GM12878 (cell line): ENCODE data around the gene SLC22A7.

ENCODE experiments used
- CREM ChIP-seq: IDR thresholded peaks from 2 replicates; pipeline ENCODE4 v1.6.1; 2014; ENCODE audit warnings: antibody characterized with exemption, low read depth
- EP300 ChIP-seq, 2 experiments: fragments of 150-350 bp in 1 of 2; IDR thresholded peaks; 2 replicates each; pipeline ENCODE4 v1.6.1; 2011 to 2012; ENCODE audit warnings: low read depth in 2 of 2, low read length in 2 of 2, borderline replicate concordance in 1 of 2, improper control_type of control experiment in 1 of 2, inconsistent platforms in 1 of 2; ENCODE audit not compliant: control insufficient read depth in 1 of 2
- MYC ChIP-seq: IDR thresholded peaks from 2 replicates; pipeline ENCODE4 v1.6.1; 2011; ENCODE audit warnings: mild to moderate bottlenecking, low read length, moderate library complexity, inconsistent platforms; ENCODE audit not compliant: insufficient read depth, insufficient replicate concordance, insufficient read length, severe bottlenecking
- NFXL1 ChIP-seq: fragments of 450-650 bp; IDR thresholded peaks from 2 replicates; pipeline ENCODE4 v1.6.1; 2017; ENCODE audit warnings: antibody characterized with exemption, mild to moderate bottlenecking, borderline replicate concordance
- POLR2A ChIP-seq: IDR thresholded peaks from 2 replicates; pipeline ENCODE4 v1.6.1; 2011; ENCODE audit warnings: low read depth, mild to moderate bottlenecking, low read length
- POLR2AphosphoS5 ChIP-seq: IDR thresholded peaks from 2 replicates; pipeline ENCODE4 v1.6.1; 2011; ENCODE audit warnings: mild to moderate bottlenecking, low read length, inconsistent platforms
- YBX1 ChIP-seq: fragments of 450-650 bp; IDR thresholded peaks from 2 replicates; pipeline ENCODE4 v1.6.1; 2016; ENCODE audit warnings: antibody characterized with exemption
- TF ChIP-seq, protein P1 (sequence below), 3 experiments: IDR thresholded peaks in 2 of 3; conservative IDR thresholded peaks in 1 of 3; 2 replicates each; pipeline ENCODE4 v1.5.1; 2011; ENCODE audit warnings: low read depth in 3 of 3, low read length in 3 of 3, mild to moderate bottlenecking in 3 of 3, control low read depth in 2 of 3, moderate library complexity in 2 of 3, inconsistent platforms in 1 of 3, mixed read lengths in 1 of 3; ENCODE audit not compliant: control insufficient read depth in 2 of 3, insufficient read depth in 1 of 3; ENCODE audit errors: extremely low read depth in 1 of 3

DNA sequence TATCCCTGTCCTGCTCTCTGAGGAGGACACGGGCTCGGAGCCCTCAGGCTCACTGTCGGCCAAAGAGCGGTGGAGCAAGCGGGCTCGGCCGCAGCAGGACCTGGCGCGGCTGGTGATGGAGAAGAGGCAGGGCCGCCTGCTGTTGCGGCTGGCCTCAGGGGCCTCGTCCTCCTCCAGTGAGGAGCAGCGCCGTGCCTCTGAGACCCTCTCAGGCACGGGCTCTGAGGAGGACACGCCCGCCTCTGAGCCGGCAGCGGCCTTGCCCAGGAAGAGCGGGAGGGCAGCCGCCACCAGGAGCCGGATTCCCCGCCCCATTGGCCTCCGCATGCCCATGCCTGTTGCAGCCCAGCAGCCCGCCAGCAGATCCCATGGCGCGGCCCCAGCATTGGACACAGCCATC lies 14.2 kb upstream of the SLC22A7 start:
- TF ChIP-seq NFXL1 (no peak), YBX1 (no peak), POLR2A (no peak), CREM (no peak), MYC (no peak), POLR2AphosphoS5 (no peak), EP300 (IDR thresholded peaks at IDR 0.05; ENCODE audit: borderline replicate concordance in 1 of 2, control insufficient read depth in 1 of 2, low read depth in 2 of 2, low read length in 2 of 2) (no peak)
- TF ChIP-seq, protein P1, sequence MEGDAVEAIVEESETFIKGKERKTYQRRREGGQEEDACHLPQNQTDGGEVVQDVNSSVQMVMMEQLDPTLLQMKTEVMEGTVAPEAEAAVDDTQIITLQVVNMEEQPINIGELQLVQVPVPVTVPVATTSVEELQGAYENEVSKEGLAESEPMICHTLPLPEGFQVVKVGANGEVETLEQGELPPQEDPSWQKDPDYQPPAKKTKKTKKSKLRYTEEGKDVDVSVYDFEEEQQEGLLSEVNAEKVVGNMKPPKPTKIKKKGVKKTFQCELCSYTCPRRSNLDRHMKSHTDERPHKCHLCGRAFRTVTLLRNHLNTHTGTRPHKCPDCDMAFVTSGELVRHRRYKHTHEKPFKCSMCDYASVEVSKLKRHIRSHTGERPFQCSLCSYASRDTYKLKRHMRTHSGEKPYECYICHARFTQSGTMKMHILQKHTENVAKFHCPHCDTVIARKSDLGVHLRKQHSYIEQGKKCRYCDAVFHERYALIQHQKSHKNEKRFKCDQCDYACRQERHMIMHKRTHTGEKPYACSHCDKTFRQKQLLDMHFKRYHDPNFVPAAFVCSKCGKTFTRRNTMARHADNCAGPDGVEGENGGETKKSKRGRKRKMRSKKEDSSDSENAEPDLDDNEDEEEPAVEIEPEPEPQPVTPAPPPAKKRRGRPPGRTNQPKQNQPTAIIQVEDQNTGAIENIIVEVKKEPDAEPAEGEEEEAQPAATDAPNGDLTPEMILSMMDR (IDR thresholded peaks at IDR 0.05 in 2 of 3, conservative IDR thresholded peaks at IDR 0.05 in 1 of 3; ENCODE audit: control insufficient read depth in 2 of 3, extremely low read depth in 1 of 3, insufficient read depth in 1 of 3, low read depth in 3 of 3, low read length in 3 of 3): no peak
